DND-41 (cell line): ENCODE data around the gene BRF1.

Experiments used
- ATAC-seq: fragments of 200-7000 bp; cut with Tn5 transposase; 3 replicates; pipeline ENCODE4 v1.9.1; 2021; ENCODE audit warnings: low read depth; ENCODE audit not compliant: insufficient read depth
- DNase-seq: peaks from one replicate; pipeline ENCODE4 v3.0.0-alpha.2; 2020
- H2AFZ ChIP-seq: 2 replicates; pipeline ENCODE4 v1.6.0; 2012; ENCODE audit warnings: low read depth, low read length
- H3K27ac ChIP-seq: 2 replicates; pipeline ENCODE4 v1.5.1; 2012; ENCODE audit warnings: low read length, inconsistent platforms
- H3K27me3 ChIP-seq: fragments of 200-600 bp; sonication (generic); 2 replicates; pipeline ENCODE4 v1.6.0; 2012; ENCODE audit warnings: low read length, mild to moderate bottlenecking, inconsistent platforms; ENCODE audit not compliant: insufficient read depth, poor library complexity
- H3K36me3 ChIP-seq: 2 replicates; pipeline ENCODE4 v1.5.1; 2012; ENCODE audit warnings: low read length, inconsistent platforms; ENCODE audit not compliant: insufficient read depth
- H3K4me1 ChIP-seq: 2 replicates; pipeline ENCODE4 v1.5.1; 2012; ENCODE audit warnings: mild to moderate bottlenecking, low read length; ENCODE audit not compliant: insufficient read depth
- H3K4me2 ChIP-seq: 2 replicates; pipeline ENCODE4 v1.6.0; 2012; ENCODE audit warnings: mild to moderate bottlenecking, moderate library complexity, low read length, inconsistent platforms; ENCODE audit not compliant: insufficient read depth
- H3K4me3 ChIP-seq, 2 experiments: fragments of 200-600 bp in 1 of 2; shearing (Covaris generic) in 1 of 2; 2 replicates each; pipeline ENCODE4 v1.5.1; 2012 to 2016; ENCODE audit warnings: inconsistent platforms in 2 of 2, low read length in 2 of 2, mild to moderate bottlenecking in 2 of 2, low read depth in 1 of 2, moderate library complexity in 1 of 2
- H3K79me2 ChIP-seq: 2 replicates; pipeline ENCODE4 v1.6.0; 2012; ENCODE audit warnings: low read length, inconsistent platforms; ENCODE audit not compliant: insufficient read depth
- H3K9ac ChIP-seq: 2 replicates; pipeline ENCODE4 v1.6.0; 2012; ENCODE audit warnings: low read depth, mild to moderate bottlenecking, inconsistent platforms, low read length, moderate library complexity
- H3K9me3 ChIP-seq: 2 replicates; pipeline ENCODE4 v1.5.1; 2012; ENCODE audit warnings: low read length, moderate library complexity, mild to moderate bottlenecking, inconsistent platforms; ENCODE audit not compliant: insufficient read depth, severe bottlenecking
- H4K20me1 ChIP-seq: 2 replicates; pipeline ENCODE4 v1.6.0; 2012; ENCODE audit warnings: low read length; ENCODE audit not compliant: insufficient read depth
- EZH2 ChIP-seq: IDR thresholded peaks from 3 replicates; pipeline ENCODE4 v1.6.1; 2012; ENCODE audit warnings: borderline replicate concordance, low read depth, mild to moderate bottlenecking, moderate library complexity, low read length, inconsistent platforms; ENCODE audit not compliant: severe bottlenecking
- TF ChIP-seq, protein P1 (sequence below): IDR thresholded peaks from 2 replicates; pipeline ENCODE4 v1.5.1; 2012; ENCODE audit warnings: borderline replicate concordance, low read length, moderate library complexity, mild to moderate bottlenecking; ENCODE audit not compliant: poor library complexity, severe bottlenecking; ENCODE audit errors: extremely low read depth

Gene BRF1

DNA sequence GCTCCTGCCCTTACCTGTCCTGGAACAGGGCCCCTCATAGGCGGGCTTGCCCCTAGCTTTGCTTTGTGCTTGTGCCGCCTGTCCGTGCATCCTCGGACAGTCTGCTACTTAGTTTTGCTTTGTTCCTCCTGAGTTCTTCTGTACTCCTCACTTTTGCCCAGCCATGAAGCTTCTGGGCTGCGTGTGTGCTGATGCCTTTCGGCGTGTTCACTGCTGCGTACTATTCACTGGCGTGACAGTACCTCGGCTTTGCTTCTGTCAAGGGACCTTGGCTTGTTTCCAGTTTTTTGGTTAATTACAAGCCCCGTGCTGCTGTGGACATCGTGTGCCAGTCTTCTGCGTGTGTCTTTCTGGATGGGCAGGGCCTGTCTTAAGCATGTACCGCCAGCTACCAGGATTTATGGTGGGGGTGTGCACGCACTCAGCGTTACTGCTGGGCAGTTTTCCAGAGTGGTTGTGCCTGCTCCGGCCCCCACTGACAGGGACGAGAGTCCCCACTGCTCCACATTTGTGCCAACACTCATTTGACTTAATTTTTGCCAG is 16.2 kb upstream of the BRF1 start:
- Histone ChIP-seq H3K9ac (no peak overlapping the region), H3K79me2 (peaks cover 65% of the 10 kb centered on the region), H3K27ac (no peak overlapping the region), H2AFZ (no peak overlapping the region), H3K27me3 (no peaks in the 10 kb centered on the region), H3K4me1 (peaks cover 33% of the 10 kb centered on the region), H3K4me3 (no peak overlapping the region), H4K20me1 (peaks cover 44% of the 10 kb centered on the region), H3K4me2 (peak overlapping the region; percentile 84), H3K36me3 (no peaks in the 10 kb centered on the region), H3K9me3 (no peaks in the 10 kb centered on the region)
- DNase-seq (no peak), ATAC-seq (no peak)
- TF ChIP-seq EZH2: no peak

DNA sequence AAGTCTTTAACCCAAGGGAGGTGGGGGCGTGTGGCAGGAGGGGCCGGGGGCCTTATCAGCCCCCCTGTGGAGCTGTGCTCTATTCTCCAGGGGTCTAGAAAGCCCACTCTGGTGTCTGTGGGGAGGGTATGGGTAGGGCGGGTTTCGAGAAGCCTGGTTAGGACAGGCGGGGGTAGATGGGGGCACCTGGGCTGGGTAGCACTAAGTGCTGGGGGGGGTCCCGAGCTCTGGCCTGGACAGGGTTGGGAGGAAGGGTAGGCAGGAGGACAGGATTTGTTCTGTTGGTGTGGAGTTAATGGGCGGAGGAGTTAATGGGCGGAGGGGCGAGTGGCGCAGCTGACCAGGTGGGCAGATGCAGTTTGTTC is 15.8 kb upstream of the BRF1 start:
- Histone ChIP-seq H3K4me2 (peak overlapping the region; percentile 84), H3K4me1 (peaks cover 33% of the 10 kb centered on the region), H3K4me3 (peak overlapping the region in 1 of 2 experiments; percentile 64; a peak in 1 of 4 replicates), H3K9me3 (no peaks in the 10 kb centered on the region), H3K27ac (no peak overlapping the region), H3K79me2 (peaks cover 62% of the 10 kb centered on the region), H3K9ac (no peak overlapping the region; the same call in 1 of the 2 replicates), H2AFZ (no peak overlapping the region), H4K20me1 (peaks cover 42% of the 10 kb centered on the region), H3K27me3 (no peaks in the 10 kb centered on the region), H3K36me3 (no peaks in the 10 kb centered on the region)
- no peak for TF ChIP-seq EZH2
- TF ChIP-seq, protein P1, sequence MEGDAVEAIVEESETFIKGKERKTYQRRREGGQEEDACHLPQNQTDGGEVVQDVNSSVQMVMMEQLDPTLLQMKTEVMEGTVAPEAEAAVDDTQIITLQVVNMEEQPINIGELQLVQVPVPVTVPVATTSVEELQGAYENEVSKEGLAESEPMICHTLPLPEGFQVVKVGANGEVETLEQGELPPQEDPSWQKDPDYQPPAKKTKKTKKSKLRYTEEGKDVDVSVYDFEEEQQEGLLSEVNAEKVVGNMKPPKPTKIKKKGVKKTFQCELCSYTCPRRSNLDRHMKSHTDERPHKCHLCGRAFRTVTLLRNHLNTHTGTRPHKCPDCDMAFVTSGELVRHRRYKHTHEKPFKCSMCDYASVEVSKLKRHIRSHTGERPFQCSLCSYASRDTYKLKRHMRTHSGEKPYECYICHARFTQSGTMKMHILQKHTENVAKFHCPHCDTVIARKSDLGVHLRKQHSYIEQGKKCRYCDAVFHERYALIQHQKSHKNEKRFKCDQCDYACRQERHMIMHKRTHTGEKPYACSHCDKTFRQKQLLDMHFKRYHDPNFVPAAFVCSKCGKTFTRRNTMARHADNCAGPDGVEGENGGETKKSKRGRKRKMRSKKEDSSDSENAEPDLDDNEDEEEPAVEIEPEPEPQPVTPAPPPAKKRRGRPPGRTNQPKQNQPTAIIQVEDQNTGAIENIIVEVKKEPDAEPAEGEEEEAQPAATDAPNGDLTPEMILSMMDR: no peak
- ATAC-seq (no peak), DNase-seq (no peak)

DNA sequence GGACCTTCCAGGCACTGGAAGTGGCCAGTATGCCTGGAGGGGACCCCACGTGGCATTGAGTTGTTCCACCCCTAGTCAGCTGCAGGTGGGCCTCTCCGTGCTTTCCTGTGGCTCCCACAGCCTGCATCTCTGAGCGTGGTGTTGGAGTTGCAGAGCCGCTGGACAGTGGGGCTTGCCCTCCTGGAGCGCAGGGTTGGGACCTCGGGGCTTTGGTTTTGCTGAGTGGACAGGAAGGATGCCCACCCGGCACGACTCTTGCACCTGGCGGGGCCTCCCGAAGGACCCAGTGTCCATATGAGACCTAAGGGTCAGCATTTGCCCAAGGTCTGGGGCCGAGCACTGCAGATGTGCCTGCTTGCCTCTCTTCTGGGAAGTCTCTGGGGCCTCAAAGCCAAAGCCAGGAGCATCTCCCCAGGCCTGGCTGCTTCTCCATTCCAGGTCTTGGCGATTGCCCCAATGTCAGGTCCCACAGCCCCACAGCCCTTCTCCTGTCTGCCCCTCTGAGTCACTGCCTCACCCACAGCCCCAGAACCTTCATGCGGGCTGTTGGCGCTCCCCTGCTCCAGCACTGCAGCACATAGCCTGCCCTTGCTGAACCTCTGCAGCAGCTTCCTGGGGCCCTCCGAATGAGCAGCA is 15.3 kb upstream of the BRF1 start:
- peaks cover 57% of the 10 kb centered on the region for H3K79me2 ChIP-seq
- peaks cover 33% of the 10 kb centered on the region for H3K4me1 ChIP-seq
- peaks cover 37% of the 10 kb centered on the region for H4K20me1 ChIP-seq
- ATAC-seq (peak; percentile 29; the same call in 2 of the 3 replicates), DNase-seq (peak; percentile 32)
- peak overlapping the region; percentile 84 for H3K4me2 ChIP-seq
- no peaks in the 10 kb centered on the region for H3K27me3 ChIP-seq
- H3K9me3 ChIP-seq: no peaks in the 10 kb centered on the region
- no peak overlapping the region for H2AFZ ChIP-seq
- H3K9ac ChIP-seq: peak overlapping the region; percentile 72
- H3K27ac ChIP-seq: peak overlapping the region; percentile 12; the same call in 1 of the 2 replicates
- no peaks in the 10 kb centered on the region for H3K36me3 ChIP-seq
- TF ChIP-seq, protein P1: no peak
- no peak for TF ChIP-seq EZH2
- peak overlapping the region; percentile 26 to 64; a peak in 3 of 4 replicates for H3K4me3 ChIP-seq

DNA sequence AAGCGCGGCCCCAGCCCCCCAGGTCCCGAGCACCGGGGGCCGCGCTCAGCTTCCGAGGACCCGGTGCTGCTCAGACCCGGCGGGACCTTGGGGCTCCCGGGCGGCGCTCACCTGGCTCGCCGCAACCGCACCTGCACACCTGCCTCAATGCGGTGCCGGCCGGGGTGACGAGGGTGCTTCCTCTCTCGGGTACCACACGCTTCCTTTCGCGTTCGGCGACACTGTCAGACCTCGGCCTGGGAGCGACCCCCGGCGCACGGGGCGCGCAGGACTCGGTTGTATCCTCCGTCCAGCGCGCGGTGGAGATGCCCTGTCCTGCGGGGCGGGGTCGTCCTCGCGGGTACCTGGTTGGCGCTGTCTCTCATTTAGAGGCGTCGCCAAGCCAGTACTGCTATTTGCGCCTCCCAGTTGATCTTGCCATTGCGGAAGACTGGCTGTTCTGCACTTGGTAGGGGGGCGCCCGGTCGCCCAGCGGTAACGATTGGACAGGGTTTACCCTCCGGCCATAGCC is 14.5 kb upstream of the BRF1 start:
- H3K9ac ChIP-seq: peak overlapping the region; percentile 72
- H3K4me2 ChIP-seq: peak overlapping the region; percentile 84
- peak; percentile 34 for ATAC-seq
- H3K4me1 ChIP-seq: peaks cover 33% of the 10 kb centered on the region
- peak overlapping the region; percentile 12; the same call in 1 of the 2 replicates for H3K27ac ChIP-seq
- peak; percentile 40 for DNase-seq
- no peaks in the 10 kb centered on the region for H3K36me3 ChIP-seq
- no peaks in the 10 kb centered on the region for H3K9me3 ChIP-seq
- H3K4me3 ChIP-seq: peak overlapping the region; percentile 26 to 64; a peak in 3 of 4 replicates
- H4K20me1 ChIP-seq: peaks cover 31% of the 10 kb centered on the region
- no peak overlapping the region for H2AFZ ChIP-seq
- peaks cover 49% of the 10 kb centered on the region for H3K79me2 ChIP-seq
- no peaks in the 10 kb centered on the region for H3K27me3 ChIP-seq
- TF ChIP-seq, protein P1: no peak
- no peak for TF ChIP-seq EZH2
